HG02759 (cell line): ENCODE measurements around the gene CFAP61.
"Not testable (repeated sequence)": the region's sequence is repeated elsewhere in the genome, so short reads cannot be mapped to it uniquely, and the experiment has no call there.

Source experiments
- ATAC-seq: cut with Tn5 transposase; IDR thresholded peaks from one replicate; pipeline ENCODE4 v1.9.1; 2021; ENCODE audit warnings: mild to moderate bottlenecking, moderate library complexity; ENCODE audit not compliant: unreplicated experiment

The CFAP61 gene

GRCh38 chr20:20209684-20210083 is 157.4 kb downstream of the CFAP61 start:
- ATAC-seq = no peak

GRCh38 chr20:20210327-20210726 is 158.0 kb downstream of the CFAP61 start:
- no peak for ATAC-seq

GRCh38 chr20:20210943-20211273 is 158.6 kb downstream of the CFAP61 start:
- no peak for ATAC-seq

- no peak for ATAC-seq
These were observed 159.1 kb downstream of the CFAP61 start for GRCh38 chr20:20211274-20211987.

- ATAC-seq = no peak
These were observed 159.7 kb downstream of the CFAP61 start for GRCh38 chr20:20211988-20212518.

- ATAC-seq = no peak
These were observed 160.4 kb downstream of the CFAP61 start for GRCh38 chr20:20212675-20213096.

- no peak for ATAC-seq
These were observed 161.3 kb downstream of the CFAP61 start for GRCh38 chr20:20213526-20214121.

GRCh38 chr20:20214757-20215275 is 162.5 kb downstream of the CFAP61 start:
- ATAC-seq = no peak

- ATAC-seq = no peak
These were observed 163.8 kb downstream of the CFAP61 start for GRCh38 chr20:20215976-20216727.

GRCh38 chr20:20216941-20217340 is 164.6 kb downstream of the CFAP61 start:
- no peak for ATAC-seq

GRCh38 chr20:20217621-20218020 is 165.3 kb downstream of the CFAP61 start:
- ATAC-seq = no peak

GRCh38 chr20:20218106-20218505 is 165.8 kb downstream of the CFAP61 start:
- ATAC-seq = not testable (repeated sequence)

GRCh38 chr20:20219016-20219415 is 166.7 kb downstream of the CFAP61 start:
- ATAC-seq = no peak

- ATAC-seq = no peak
These were observed 167.8 kb downstream of the CFAP61 start for GRCh38 chr20:20220134-20220533.

GRCh38 chr20:20223981-20224380 is 171.6 kb downstream of the CFAP61 start:
- ATAC-seq = no peak

- ATAC-seq = no peak
These were observed 172.5 kb downstream of the CFAP61 start for GRCh38 chr20:20224806-20225205.

- ATAC-seq = no peak
These were observed 173.2 kb downstream of the CFAP61 start for GRCh38 chr20:20225325-20226043.

GRCh38 chr20:20226554-20226953 is 174.2 kb downstream of the CFAP61 start:
- ATAC-seq = no peak

- no peak for ATAC-seq
These were observed 174.8 kb downstream of the CFAP61 start for GRCh38 chr20:20227013-20227571.

GRCh38 chr20:20228351-20228750 is 176.0 kb downstream of the CFAP61 start:
- ATAC-seq = no peak

GRCh38 chr20:20229595-20229994 is 177.3 kb downstream of the CFAP61 start:
- no peak for ATAC-seq
